ENCODE measurements around the gene GNG11.

Gene GNG11

DNA sequence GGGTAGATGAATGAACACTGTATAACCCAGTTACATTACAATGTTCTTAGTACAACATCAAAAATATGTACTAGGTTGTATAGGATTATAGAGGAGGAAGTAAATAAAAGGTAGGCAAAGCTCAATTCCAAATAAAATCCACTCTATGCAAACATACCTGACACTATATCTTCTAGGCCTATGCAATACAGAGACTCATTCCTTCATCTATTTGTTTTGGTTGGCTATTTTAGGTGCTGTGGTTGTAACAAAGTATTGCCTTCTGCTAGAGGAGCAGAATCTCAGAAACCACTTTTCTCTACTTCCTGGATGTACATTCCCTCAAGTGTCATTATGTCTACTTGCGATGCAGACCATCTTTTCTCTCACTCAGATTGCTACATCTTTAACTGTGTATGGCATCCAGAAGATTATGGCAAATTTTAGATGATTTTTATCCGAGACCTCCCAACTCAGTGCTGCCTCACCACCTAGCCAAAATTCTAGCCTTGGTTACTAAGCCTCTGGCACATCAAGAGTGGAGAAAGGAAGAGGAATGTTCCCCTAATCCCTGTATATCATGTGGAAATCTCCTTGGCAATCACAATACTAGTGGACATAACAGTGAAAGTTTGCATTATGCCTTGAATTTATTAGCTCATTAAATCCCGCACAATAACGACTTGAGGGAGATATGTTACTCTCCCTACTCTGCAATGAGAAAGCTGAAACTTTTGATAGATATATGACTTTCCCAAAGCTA is 25.5 kb upstream of the GNG11 start:
- no peak overlapping the region for H3K27ac ChIP-seq (ENCODE audit: extremely low read depth, low read depth, low read length)
- POLR2A ChIA-PET: no interaction called here
- no peaks in the 10 kb centered on the region for H3K4me1 ChIP-seq (ENCODE audit: control insufficient read depth, insufficient read depth, low read length)
- H3K36me3 ChIP-seq (ENCODE audit: control insufficient read depth in 2 of 2, insufficient read depth in 1 of 2, low read length in 2 of 2): no peaks in the 10 kb centered on the region
- H3K9me3 ChIP-seq (ENCODE audit: control insufficient read depth, insufficient read depth, low read depth, low read length): no peaks in the 10 kb centered on the region
- CTCF ChIA-PET: interaction anchor here (1.0 kb wide), 1 partner anchor 192 kb away, joined by 3 read pairs; no protein-coding TSS in a partner anchor
- no peak for TF ChIP-seq ZNF211 (tag by site-specific recombination; IDR thresholded peaks at IDR 0.05; ENCODE audit: low read depth)
- TF ChIP-seq, protein P1, sequence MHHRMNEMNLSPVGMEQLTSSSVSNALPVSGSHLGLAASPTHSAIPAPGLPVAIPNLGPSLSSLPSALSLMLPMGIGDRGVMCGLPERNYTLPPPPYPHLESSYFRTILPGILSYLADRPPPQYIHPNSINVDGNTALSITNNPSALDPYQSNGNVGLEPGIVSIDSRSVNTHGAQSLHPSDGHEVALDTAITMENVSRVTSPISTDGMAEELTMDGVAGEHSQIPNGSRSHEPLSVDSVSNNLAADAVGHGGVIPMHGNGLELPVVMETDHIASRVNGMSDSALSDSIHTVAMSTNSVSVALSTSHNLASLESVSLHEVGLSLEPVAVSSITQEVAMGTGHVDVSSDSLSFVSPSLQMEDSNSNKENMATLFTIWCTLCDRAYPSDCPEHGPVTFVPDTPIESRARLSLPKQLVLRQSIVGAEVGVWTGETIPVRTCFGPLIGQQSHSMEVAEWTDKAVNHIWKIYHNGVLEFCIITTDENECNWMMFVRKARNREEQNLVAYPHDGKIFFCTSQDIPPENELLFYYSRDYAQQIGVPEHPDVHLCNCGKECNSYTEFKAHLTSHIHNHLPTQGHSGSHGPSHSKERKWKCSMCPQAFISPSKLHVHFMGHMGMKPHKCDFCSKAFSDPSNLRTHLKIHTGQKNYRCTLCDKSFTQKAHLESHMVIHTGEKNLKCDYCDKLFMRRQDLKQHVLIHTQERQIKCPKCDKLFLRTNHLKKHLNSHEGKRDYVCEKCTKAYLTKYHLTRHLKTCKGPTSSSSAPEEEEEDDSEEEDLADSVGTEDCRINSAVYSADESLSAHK (tag by site-specific recombination; IDR thresholded peaks at IDR 0.05): no peak
- H3K4me3 ChIP-seq (ENCODE audit: low read depth, low read length): no peak overlapping the region

DNA sequence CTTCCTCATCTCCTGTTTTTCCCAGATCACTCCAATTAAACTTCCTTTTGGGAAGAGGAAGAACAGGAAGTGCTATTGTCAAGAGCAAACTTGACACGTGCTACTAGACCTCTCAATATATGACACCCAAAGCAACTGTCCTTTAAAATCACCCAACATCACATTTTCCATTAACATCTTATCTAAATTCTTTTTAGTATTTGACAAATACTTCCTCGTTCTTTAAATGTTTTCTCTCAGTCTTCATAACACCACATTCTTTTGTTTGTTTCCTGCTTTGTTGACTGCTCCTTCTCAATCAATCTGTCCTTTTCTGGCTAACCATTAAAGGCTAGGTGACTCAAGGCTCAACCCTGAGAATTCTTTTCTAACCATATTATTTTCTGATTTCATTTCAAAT is 23.9 kb upstream of the GNG11 start:
- Histone ChIP-seq H3K36me3 (ENCODE audit: control insufficient read depth in 2 of 2, insufficient read depth in 1 of 2, low read length in 2 of 2) (no peaks in the 10 kb centered on the region), H3K9me3 (ENCODE audit: control insufficient read depth, insufficient read depth, low read depth, low read length) (no peaks in the 10 kb centered on the region), H3K4me3 (ENCODE audit: low read depth, low read length) (no peak overlapping the region), H3K27ac (ENCODE audit: extremely low read depth, low read depth, low read length) (no peak overlapping the region), H3K4me1 (ENCODE audit: control insufficient read depth, insufficient read depth, low read length) (no peaks in the 10 kb centered on the region)
- TF ChIP-seq ZNF223 (tag by site-specific recombination; IDR thresholded peaks at IDR 0.05): no peak
- TF ChIP-seq ZNF19 (tag by site-specific recombination; IDR thresholded peaks at IDR 0.05; ENCODE audit: low read depth): no peak
- TF ChIP-seq KLF1 (tag by site-specific recombination; IDR thresholded peaks at IDR 0.05): no peak
- TF ChIP-seq, protein P2, sequence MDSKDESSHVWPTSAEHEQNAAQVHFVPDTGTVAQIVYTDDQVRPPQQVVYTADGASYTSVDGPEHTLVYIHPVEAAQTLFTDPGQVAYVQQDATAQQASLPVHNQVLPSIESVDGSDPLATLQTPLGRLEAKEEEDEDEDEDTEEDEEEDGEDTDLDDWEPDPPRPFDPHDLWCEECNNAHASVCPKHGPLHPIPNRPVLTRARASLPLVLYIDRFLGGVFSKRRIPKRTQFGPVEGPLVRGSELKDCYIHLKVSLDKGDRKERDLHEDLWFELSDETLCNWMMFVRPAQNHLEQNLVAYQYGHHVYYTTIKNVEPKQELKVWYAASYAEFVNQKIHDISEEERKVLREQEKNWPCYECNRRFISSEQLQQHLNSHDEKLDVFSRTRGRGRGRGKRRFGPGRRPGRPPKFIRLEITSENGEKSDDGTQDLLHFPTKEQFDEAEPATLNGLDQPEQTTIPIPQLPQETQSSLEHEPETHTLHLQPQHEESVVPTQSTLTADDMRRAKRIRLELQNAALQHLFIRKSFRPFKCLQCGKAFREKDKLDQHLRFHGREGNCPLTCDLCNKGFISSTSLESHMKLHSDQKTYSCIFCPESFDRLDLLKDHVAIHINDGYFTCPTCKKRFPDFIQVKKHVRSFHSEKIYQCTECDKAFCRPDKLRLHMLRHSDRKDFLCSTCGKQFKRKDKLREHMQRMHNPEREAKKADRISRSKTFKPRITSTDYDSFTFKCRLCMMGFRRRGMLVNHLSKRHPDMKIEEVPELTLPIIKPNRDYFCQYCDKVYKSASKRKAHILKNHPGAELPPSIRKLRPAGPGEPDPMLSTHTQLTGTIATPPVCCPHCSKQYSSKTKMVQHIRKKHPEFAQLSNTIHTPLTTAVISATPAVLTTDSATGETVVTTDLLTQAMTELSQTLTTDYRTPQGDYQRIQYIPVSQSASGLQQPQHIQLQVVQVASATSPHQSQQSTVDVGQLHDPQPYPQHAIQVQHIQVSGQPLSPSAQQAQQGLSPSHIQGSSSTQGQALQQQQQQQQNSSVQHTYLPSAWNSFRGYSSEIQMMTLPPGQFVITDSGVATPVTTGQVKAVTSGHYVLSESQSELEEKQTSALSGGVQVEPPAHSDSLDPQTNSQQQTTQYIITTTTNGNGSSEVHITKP (tag by site-specific recombination; IDR thresholded peaks at IDR 0.05): no peak
- no peak for TF ChIP-seq ZNF121 (tag by site-specific recombination; IDR thresholded peaks at IDR 0.05)
- TF ChIP-seq ZNF624 (tag by site-specific recombination; IDR thresholded peaks at IDR 0.05): no peak
- no peak for TF ChIP-seq GFI1B (tag by site-specific recombination; IDR thresholded peaks at IDR 0.05)
- ChIA-PET POLR2A (no interaction called here), CTCF (interaction anchor here (0.6 kb wide), 1 partner anchor 1776 kb away, joined by 3 read pairs; no protein-coding TSS in a partner anchor)

DNA sequence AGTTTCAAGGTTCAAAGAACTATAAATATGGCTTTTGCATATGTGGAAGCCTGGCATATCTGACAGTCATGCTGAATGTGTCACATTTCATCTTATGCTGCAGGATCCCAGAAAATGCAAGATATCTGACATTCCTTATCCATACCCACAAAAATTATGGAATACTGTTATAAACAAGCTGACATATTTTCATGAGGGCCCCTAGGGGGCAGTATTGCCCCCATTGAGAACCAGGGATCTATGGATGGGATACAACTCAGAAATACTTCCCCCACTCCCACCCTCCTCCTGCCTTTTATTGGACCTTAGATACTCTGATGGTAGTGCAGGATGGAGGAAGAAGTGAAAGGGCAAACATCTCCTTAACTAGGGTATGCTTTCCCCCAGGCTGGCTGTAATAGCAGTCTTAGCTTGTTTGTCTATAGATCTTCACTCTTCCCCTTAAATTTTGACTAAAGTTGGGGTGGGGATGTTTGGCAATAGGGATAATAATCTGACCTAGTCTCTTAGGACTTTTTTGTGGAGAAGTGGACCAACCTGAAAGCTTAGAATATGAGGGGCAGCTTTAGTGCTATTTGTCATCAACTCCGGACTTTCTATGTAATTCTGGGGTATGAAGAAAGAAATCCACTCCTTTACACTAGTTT is 18.6 kb upstream of the GNG11 start:
- POLR2A ChIA-PET: interaction anchor here (0.6 kb wide), 1 partner anchor 15 kb away, joined by 3 read pairs; no protein-coding TSS in a partner anchor

More for the DNA sequence above, 18.6 kb upstream of the GNG11 start:
- H3K4me3 ChIP-seq (ENCODE audit: low read depth, low read length): no peak overlapping the region
- TF ChIP-seq, protein P1 (tag by site-specific recombination; IDR thresholded peaks at IDR 0.05): no peak
- TF ChIP-seq, protein P3, sequence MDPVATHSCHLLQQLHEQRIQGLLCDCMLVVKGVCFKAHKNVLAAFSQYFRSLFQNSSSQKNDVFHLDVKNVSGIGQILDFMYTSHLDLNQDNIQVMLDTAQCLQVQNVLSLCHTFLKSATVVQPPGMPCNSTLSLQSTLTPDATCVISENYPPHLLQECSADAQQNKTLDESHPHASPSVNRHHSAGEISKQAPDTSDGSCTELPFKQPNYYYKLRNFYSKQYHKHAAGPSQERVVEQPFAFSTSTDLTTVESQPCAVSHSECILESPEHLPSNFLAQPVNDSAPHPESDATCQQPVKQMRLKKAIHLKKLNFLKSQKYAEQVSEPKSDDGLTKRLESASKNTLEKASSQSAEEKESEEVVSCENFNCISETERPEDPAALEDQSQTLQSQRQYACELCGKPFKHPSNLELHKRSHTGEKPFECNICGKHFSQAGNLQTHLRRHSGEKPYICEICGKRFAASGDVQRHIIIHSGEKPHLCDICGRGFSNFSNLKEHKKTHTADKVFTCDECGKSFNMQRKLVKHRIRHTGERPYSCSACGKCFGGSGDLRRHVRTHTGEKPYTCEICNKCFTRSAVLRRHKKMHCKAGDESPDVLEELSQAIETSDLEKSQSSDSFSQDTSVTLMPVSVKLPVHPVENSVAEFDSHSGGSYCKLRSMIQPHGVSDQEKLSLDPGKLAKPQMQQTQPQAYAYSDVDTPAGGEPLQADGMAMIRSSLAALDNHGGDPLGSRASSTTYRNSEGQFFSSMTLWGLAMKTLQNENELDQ (tag by site-specific recombination; IDR thresholded peaks at IDR 0.05; ENCODE audit: low read depth): no peak
- TF ChIP-seq, protein P4, sequence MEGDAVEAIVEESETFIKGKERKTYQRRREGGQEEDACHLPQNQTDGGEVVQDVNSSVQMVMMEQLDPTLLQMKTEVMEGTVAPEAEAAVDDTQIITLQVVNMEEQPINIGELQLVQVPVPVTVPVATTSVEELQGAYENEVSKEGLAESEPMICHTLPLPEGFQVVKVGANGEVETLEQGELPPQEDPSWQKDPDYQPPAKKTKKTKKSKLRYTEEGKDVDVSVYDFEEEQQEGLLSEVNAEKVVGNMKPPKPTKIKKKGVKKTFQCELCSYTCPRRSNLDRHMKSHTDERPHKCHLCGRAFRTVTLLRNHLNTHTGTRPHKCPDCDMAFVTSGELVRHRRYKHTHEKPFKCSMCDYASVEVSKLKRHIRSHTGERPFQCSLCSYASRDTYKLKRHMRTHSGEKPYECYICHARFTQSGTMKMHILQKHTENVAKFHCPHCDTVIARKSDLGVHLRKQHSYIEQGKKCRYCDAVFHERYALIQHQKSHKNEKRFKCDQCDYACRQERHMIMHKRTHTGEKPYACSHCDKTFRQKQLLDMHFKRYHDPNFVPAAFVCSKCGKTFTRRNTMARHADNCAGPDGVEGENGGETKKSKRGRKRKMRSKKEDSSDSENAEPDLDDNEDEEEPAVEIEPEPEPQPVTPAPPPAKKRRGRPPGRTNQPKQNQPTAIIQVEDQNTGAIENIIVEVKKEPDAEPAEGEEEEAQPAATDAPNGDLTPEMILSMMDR (tag by site-specific recombination; IDR thresholded peaks at IDR 0.05): 0 out of 2 replicates have a peak, but pooled peaks have one; percentile 27
- peak; percentile 70 for TF ChIP-seq ZNF654 (tag by site-specific recombination; IDR thresholded peaks at IDR 0.05; ENCODE audit: low read depth)
- TF ChIP-seq ZNF600 (tag by site-specific recombination; IDR thresholded peaks at IDR 0.05): 0 out of 2 replicates have a peak, but pooled peaks have one; percentile 25
- TF ChIP-seq ZSCAN30 (tag by site-specific recombination; IDR thresholded peaks at IDR 0.05): peak; percentile 16; the same call in 1 of the 2 replicates
- TF ChIP-seq IKZF3 (tag by site-specific recombination; IDR thresholded peaks at IDR 0.05): peak; percentile 87
- peak; percentile 86 for TF ChIP-seq ZNF37A (tag by site-specific recombination; IDR thresholded peaks at IDR 0.05)
- H3K9me3 ChIP-seq (ENCODE audit: control insufficient read depth, insufficient read depth, low read depth, low read length): no peaks in the 10 kb centered on the region
- no peak overlapping the region for H3K27ac ChIP-seq (ENCODE audit: extremely low read depth, low read depth, low read length)
- H3K4me1 ChIP-seq (ENCODE audit: control insufficient read depth, insufficient read depth, low read length): no peaks in the 10 kb centered on the region
- CTCF ChIA-PET: interaction anchor here (0.5 to 4.9 kb wide), 22 partner anchors 8 to 1580 kb away, joined by 3 to 42 read pairs (median 4); partner anchors contain the start of gene TFPI2
- H3K36me3 ChIP-seq (ENCODE audit: control insufficient read depth in 2 of 2, insufficient read depth in 1 of 2, low read length in 2 of 2): no peaks in the 10 kb centered on the region
